OCI-LY7 (cell line): ENCODE measurements around the gene IGSF1. TPM values are rescaled to one million over a fixed set of nuclear protein-coding genes. Genes with fewer than 3 reads are reported as not detected.

Experiments used
- BruUV-seq: library from RNA; stranded (reverse); fragments of 400-500 nt; replicated peaks from 2 replicates; lab custom pipeline; 2021; lab: Mats Ljungman, UMichigan
- CTCF ChIA-PET: fragments of 300-600 bp; sonication (Branson Sonifier 250); formaldehyde crosslinking; loops from one replicate; lab custom pipeline; 2022; ENCODE audit warnings: antibody characterized with exemption; ENCODE audit not compliant: unreplicated experiment; lab: Charles Lee
- POLR2A ChIA-PET: fragments of 300-600 bp; sonication (Branson Sonifier 250); formaldehyde crosslinking; loops from one replicate; lab custom pipeline; 2022; ENCODE audit warnings: antibody characterized with exemption; lab: Charles Lee
- DNase-seq: peaks from one replicate; pipeline ENCODE4 v3.0.0-alpha.2; 2015; ENCODE audit warnings: low spot score
- H2AFZ ChIP-seq: fragments of 200-600 bp; sonication (generic), shearing (Covaris generic); 2 replicates; pipeline ENCODE4 v1.6.1; 2014; ENCODE audit warnings: mild to moderate bottlenecking, antibody characterized with exemption, low read length, moderate library complexity
- H3K27ac ChIP-seq: fragments of 200-600 bp; sonication (generic); 2 replicates; pipeline ENCODE4 v1.5.1; 2014; ENCODE audit warnings: mixed run types, low read depth, mild to moderate bottlenecking, moderate library complexity, low read length, inconsistent platforms; ENCODE audit not compliant: poor library complexity, severe bottlenecking
- H3K36me3 ChIP-seq: fragments of 200-600 bp; sonication (generic); 2 replicates; pipeline ENCODE4 v1.6.1; 2014; ENCODE audit warnings: mild to moderate bottlenecking, antibody characterized with exemption, low read length, moderate library complexity, mixed read lengths; ENCODE audit not compliant: insufficient read depth
- H3K4me1 ChIP-seq: fragments of 200-600 bp; sonication (generic); 2 replicates; pipeline ENCODE4 v1.5.1; 2014; ENCODE audit warnings: mild to moderate bottlenecking, low read length; ENCODE audit not compliant: insufficient read depth, poor library complexity, severe bottlenecking
- H3K4me2 ChIP-seq: fragments of 200-600 bp; sonication (generic); 2 replicates; pipeline ENCODE4 v1.6.1; 2014; ENCODE audit warnings: mild to moderate bottlenecking, low read length
- H3K4me3 ChIP-seq: fragments of 200-600 bp; sonication (generic); 2 replicates; pipeline ENCODE4 v1.5.1; 2014; ENCODE audit warnings: mild to moderate bottlenecking, low read depth, low read length; ENCODE audit not compliant: poor library complexity, severe bottlenecking
- H3K79me2 ChIP-seq: fragments of 200-600 bp; sonication (generic); 2 replicates; pipeline ENCODE4 v1.6.1; 2016; ENCODE audit warnings: low read depth, mild to moderate bottlenecking, low read length, moderate library complexity, mixed read lengths; ENCODE audit not compliant: insufficient read depth
- H3K9me2 ChIP-seq: fragments of 200-600 bp; sonication (generic); 2 replicates; pipeline ENCODE4 v1.6.1; 2016; ENCODE audit warnings: mild to moderate bottlenecking, low read length, mixed read lengths; ENCODE audit not compliant: insufficient read depth
- H3K9me3 ChIP-seq: fragments of 200-600 bp; sonication (generic); 2 replicates; pipeline ENCODE4 v1.6.1; 2014; ENCODE audit warnings: mild to moderate bottlenecking, mixed run types, low read length, mixed read lengths
- H4K20me1 ChIP-seq: fragments of 200-600 bp; sonication (generic); 2 replicates; pipeline ENCODE4 v1.6.1; 2014; ENCODE audit warnings: mild to moderate bottlenecking, antibody characterized with exemption, low read length, moderate library complexity, mixed read lengths; ENCODE audit not compliant: insufficient read depth
- EZH2phosphoT487 ChIP-seq: fragments of 200-600 bp; sonication (generic); IDR thresholded peaks from 2 replicates; pipeline ENCODE4 v1.6.1; 2018; ENCODE audit warnings: low read depth, borderline replicate concordance, mild to moderate bottlenecking, mixed run types, antibody characterized with exemption, low read length, moderate library complexity, mixed read lengths
- intact Hi-C: fragments of 100-400 bp; cut with micrococcal nuclease; formaldehyde crosslinking; loops from one replicate; pipeline ENCODE4 v1.10.0; 2022; ENCODE audit not compliant: unreplicated experiment
- total RNA-seq, 2 experiments: library from RNA; depleted of rRNA in 1 of 2; stranded (reverse); fragments of >200 nt in 1 of 2; shearing (Covaris generic) in 1 of 2; gene quantifications; 2 replicates each; pipeline ENCODE4 v1.2.3, GENCODE V29; 2014 to 2022
- TF ChIP-seq, protein P1 (sequence below): fragments of 200-600 bp; sonication (generic); conservative IDR thresholded peaks from 2 replicates; pipeline ENCODE4 v1.5.1; 2014; ENCODE audit warnings: mild to moderate bottlenecking, antibody characterized with exemption, low read length, moderate library complexity, mixed read lengths

The IGSF1 gene
- total RNA-seq, 2 experiments from 2014 or later, result not detected

DNA sequence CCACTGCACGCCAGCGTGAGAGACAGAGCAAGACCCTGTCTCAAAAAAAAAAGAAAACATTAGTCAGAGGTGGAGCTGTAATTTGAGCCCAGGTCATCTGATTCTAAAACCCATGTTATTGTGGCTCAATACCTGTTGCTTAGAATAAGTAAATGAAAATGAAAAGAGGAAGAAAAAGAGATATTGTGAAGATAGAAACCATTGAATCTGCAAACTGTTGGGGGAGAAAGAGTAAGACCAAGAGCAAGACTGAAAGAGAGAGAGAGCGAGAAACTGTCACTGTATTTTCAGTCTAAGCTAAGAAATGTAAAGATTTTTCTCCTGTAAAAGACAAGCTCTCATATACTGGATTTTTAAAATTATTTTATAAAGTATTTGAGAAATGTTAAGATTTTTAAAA, 9.7 kb upstream of the IGSF1 start:
- ChIA-PET CTCF (no interaction called here), POLR2A (interaction anchor here (0.6 kb wide), 1 partner anchor 31 kb away, joined by 3 read pairs; no protein-coding TSS in a partner anchor)
- TF ChIP-seq, protein P1, sequence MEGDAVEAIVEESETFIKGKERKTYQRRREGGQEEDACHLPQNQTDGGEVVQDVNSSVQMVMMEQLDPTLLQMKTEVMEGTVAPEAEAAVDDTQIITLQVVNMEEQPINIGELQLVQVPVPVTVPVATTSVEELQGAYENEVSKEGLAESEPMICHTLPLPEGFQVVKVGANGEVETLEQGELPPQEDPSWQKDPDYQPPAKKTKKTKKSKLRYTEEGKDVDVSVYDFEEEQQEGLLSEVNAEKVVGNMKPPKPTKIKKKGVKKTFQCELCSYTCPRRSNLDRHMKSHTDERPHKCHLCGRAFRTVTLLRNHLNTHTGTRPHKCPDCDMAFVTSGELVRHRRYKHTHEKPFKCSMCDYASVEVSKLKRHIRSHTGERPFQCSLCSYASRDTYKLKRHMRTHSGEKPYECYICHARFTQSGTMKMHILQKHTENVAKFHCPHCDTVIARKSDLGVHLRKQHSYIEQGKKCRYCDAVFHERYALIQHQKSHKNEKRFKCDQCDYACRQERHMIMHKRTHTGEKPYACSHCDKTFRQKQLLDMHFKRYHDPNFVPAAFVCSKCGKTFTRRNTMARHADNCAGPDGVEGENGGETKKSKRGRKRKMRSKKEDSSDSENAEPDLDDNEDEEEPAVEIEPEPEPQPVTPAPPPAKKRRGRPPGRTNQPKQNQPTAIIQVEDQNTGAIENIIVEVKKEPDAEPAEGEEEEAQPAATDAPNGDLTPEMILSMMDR, result no peak
- no peak for TF ChIP-seq EZH2phosphoT487

DNA sequence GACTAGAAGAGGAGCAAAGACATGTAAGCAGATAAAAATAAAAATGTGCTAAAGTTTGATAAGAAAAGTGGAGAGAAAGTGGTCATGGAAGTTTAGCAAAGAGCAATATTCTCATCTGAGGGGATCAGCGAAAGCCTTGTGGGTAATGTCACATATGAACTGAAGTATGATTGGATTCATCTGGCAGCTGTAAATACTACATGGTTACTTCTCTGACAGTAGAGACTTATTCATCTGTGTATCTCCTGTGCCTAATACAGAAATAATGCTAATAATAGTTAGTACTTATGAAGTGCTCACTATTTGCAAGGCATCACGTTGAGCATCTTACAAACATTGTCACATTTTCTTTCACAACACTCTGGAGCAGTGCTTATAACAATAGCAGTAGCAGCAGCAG, 8.9 kb upstream of the IGSF1 start:
- H3K27ac ChIP-seq, result no peak overlapping the region
- DNase-seq, result no peak
- TF ChIP-seq, protein P1, result no peak
- TF ChIP-seq EZH2phosphoT487, result no peak
- H3K4me2 ChIP-seq, result no peak overlapping the region
- no peak overlapping the region for H2AFZ ChIP-seq
- H3K4me1 ChIP-seq, result no peaks in the 10 kb centered on the region
- no peaks in the 10 kb centered on the region for H3K79me2 ChIP-seq
- intact Hi-C loops, result no loop called here
- H4K20me1 ChIP-seq, result no peaks in the 10 kb centered on the region
- ChIA-PET POLR2A (interaction anchor here (0.6 kb wide), 1 partner anchor 52 kb away, joined by 3 read pairs; no protein-coding TSS in a partner anchor), CTCF (no interaction called here)
- H3K9me3 ChIP-seq, result no peaks in the 10 kb centered on the region
- no peaks in the 10 kb centered on the region for H3K9me2 ChIP-seq
- H3K36me3 ChIP-seq, result no peaks in the 10 kb centered on the region
- no TSS peak for BruUV-seq
- no peak overlapping the region for H3K4me3 ChIP-seq

More for the DNA sequence above, 9.7 kb upstream of the IGSF1 start:
- H3K4me3 ChIP-seq, result no peak overlapping the region
- no peak overlapping the region for H2AFZ ChIP-seq
- intact Hi-C loops, result no loop called here
- H3K9me2 ChIP-seq, result no peaks in the 10 kb centered on the region
- BruUV-seq, result no TSS peak
- no peaks in the 10 kb centered on the region for H3K79me2 ChIP-seq
- no peaks in the 10 kb centered on the region for H3K9me3 ChIP-seq
- H3K4me1 ChIP-seq, result no peaks in the 10 kb centered on the region
- no peaks in the 10 kb centered on the region for H3K36me3 ChIP-seq
- no peak for DNase-seq
- no peaks in the 10 kb centered on the region for H4K20me1 ChIP-seq
- no peak overlapping the region for H3K4me2 ChIP-seq
- no peak overlapping the region for H3K27ac ChIP-seq

DNA sequence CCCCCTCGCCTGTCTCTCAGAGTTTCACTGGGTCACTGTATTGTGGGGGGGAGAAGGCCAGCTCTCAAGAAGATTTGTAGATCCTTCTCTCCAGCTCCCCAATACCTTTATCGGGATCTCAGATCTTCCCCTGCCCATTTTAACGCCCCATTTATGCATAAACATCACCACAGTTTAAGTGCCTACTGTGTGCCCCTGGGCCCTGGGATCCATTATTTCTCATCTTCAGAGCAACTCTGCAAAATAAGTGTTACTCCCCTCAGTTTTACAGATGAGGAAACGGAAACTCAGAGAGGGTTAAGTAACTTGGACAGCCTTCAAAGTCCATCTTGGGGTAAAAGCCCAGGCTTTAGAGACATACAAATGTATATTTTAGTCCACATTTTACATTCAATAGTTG, 421 bp upstream of the IGSF1 start:
- Histone ChIP-seq H3K4me3 (no peak overlapping the region), H4K20me1 (no peaks in the 10 kb centered on the region), H2AFZ (no peak overlapping the region), H3K9me2 (no peaks in the 10 kb centered on the region), H3K9me3 (no peaks in the 10 kb centered on the region), H3K4me1 (no peaks in the 10 kb centered on the region), H3K79me2 (no peaks in the 10 kb centered on the region), H3K27ac (no peak overlapping the region), H3K4me2 (no peak overlapping the region), H3K36me3 (no peaks in the 10 kb centered on the region)
- POLR2A ChIA-PET, result no interaction called here
- CTCF ChIA-PET, result no interaction called here
- no peak for TF ChIP-seq EZH2phosphoT487
- TF ChIP-seq, protein P1, result no peak
- no peak for DNase-seq
- intact Hi-C loops, result no loop called here
- BruUV-seq, result no TSS peak
